Calu3 (cell line): ENCODE measurements around the gene SDHA. TPM values are rescaled to one million over a fixed set of nuclear protein-coding genes. Genes with fewer than 3 reads are reported as not detected.

Experiments
- BruUV-seq: library from RNA; stranded (reverse); fragments of 400-500 nt; replicated peaks from 2 replicates; lab custom pipeline; 2021; lab: Mats Ljungman, UMichigan
- CTCF ChIA-PET: fragments of 300-600 bp; sonication (Branson Sonifier 250); formaldehyde crosslinking; loops from one replicate; lab custom pipeline; 2022; ENCODE audit warnings: antibody characterized with exemption; lab: Charles Lee
- DNase-seq: peaks from one replicate; pipeline ENCODE4 v3.0.0; 2022
- H3K27ac Mint-ChIP-seq: one replicate; pipeline ENCODE4 v1.8.0; 2022; ENCODE audit warnings: mixed read lengths; ENCODE audit not compliant: unreplicated experiment
- H3K27me3 Mint-ChIP-seq: one replicate; pipeline ENCODE4 v1.8.0; 2022; ENCODE audit warnings: mixed read lengths; ENCODE audit not compliant: unreplicated experiment
- H3K36me3 Mint-ChIP-seq: one replicate; pipeline ENCODE4 v1.8.0; 2022; ENCODE audit warnings: mild to moderate bottlenecking, moderate library complexity, mixed read lengths; ENCODE audit not compliant: insufficient read depth, unreplicated experiment
- H3K4me1 Mint-ChIP-seq: one replicate; pipeline ENCODE4 v1.8.0; 2022; ENCODE audit warnings: mild to moderate bottlenecking, low read depth, mixed read lengths; ENCODE audit not compliant: unreplicated experiment
- H3K4me3 Mint-ChIP-seq: one replicate; pipeline ENCODE4 v1.8.0; 2022; ENCODE audit warnings: mild to moderate bottlenecking, low read depth, moderate library complexity, mixed read lengths; ENCODE audit not compliant: unreplicated experiment
- H3K9me3 Mint-ChIP-seq: one replicate; pipeline ENCODE4 v1.8.0; 2022; ENCODE audit warnings: low read depth, mixed read lengths; ENCODE audit not compliant: unreplicated experiment
- intact Hi-C: fragments of 100-400 bp; cut with micrococcal nuclease; formaldehyde crosslinking; loops from one replicate; pipeline ENCODE4 v1.10.0; 2022; ENCODE audit not compliant: unreplicated experiment
- total RNA-seq: library from RNA; stranded (reverse); gene quantifications from 2 replicates; pipeline ENCODE4 v1.2.3, GENCODE V29; 2022
- TF ChIP-seq, protein P1 (sequence below): fragments of 200-600 bp; IDR thresholded peaks from one replicate; pipeline ENCODE4 v1.8.0; 2022; ENCODE audit warnings: antibody characterized with exemption; ENCODE audit not compliant: unreplicated experiment

Gene SDHA
- total RNA-seq, 1 experiment from 2014 or later, result 96.9 TPM

DNA sequence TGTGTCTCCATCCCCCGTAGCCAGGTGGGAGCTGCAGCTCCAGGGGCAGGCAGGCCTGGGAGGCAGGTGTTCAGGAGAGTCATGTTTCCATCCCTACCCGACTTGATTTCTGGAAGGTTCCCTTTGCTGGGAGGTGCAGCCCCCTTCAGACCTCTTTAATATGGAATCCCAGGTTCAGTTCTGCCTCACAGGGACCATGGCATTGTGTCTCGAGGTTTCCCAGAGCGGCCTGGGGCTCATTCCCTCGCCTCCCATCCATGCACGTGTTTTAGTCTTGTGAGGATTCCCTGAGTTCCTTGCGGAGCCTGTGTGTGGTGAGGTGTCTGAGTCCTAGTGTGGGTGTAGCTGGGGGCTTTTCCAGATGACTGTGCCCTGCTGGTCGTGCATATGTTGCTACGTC, 86.9 kb downstream of the SDHA start:
- Mint-ChIP-seq H3K4me3 (no peak overlapping the region), H3K27me3 (no peaks in the 10 kb centered on the region), H3K9me3 (no peaks in the 10 kb centered on the region), H3K27ac (no peak overlapping the region), H3K36me3 (peaks cover 20% of the 10 kb centered on the region), H3K4me1 (peaks cover 17% of the 10 kb centered on the region)
- CTCF ChIA-PET, result no interaction called here
- TF ChIP-seq, protein P1, sequence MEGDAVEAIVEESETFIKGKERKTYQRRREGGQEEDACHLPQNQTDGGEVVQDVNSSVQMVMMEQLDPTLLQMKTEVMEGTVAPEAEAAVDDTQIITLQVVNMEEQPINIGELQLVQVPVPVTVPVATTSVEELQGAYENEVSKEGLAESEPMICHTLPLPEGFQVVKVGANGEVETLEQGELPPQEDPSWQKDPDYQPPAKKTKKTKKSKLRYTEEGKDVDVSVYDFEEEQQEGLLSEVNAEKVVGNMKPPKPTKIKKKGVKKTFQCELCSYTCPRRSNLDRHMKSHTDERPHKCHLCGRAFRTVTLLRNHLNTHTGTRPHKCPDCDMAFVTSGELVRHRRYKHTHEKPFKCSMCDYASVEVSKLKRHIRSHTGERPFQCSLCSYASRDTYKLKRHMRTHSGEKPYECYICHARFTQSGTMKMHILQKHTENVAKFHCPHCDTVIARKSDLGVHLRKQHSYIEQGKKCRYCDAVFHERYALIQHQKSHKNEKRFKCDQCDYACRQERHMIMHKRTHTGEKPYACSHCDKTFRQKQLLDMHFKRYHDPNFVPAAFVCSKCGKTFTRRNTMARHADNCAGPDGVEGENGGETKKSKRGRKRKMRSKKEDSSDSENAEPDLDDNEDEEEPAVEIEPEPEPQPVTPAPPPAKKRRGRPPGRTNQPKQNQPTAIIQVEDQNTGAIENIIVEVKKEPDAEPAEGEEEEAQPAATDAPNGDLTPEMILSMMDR, result no peak
- no peak for DNase-seq
- no TSS peak for BruUV-seq
- intact Hi-C loops, result no loop called here

DNA sequence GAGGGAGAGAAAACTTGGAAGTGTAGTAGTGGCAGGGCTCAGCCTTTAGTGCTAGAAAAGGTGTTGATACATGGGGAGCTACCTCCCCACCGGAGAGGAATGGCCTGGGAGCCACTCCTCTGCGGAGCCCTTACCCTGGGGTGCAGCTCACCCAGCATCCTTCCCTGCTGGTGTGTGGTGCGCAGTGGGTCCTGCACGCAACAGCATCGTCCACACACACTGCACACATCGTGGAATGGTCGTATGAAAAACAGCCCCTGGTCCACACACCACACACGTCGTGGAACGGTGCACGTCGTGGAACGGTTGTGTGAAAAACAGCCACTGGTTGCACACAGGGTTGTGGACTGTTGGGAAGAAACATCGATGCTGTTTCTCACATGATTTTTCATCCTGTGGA, 87.3 kb downstream of the SDHA start:
- intact Hi-C loops, result no loop called here
- TF ChIP-seq, protein P1, result no peak
- Mint-ChIP-seq H3K36me3 (peaks cover 25% of the 10 kb centered on the region), H3K9me3 (no peaks in the 10 kb centered on the region), H3K4me1 (peaks cover 20% of the 10 kb centered on the region), H3K27ac (no peak overlapping the region), H3K4me3 (no peak overlapping the region), H3K27me3 (no peaks in the 10 kb centered on the region)
- BruUV-seq, result no TSS peak
- no peak for DNase-seq
- CTCF ChIA-PET, result no interaction called here

DNA sequence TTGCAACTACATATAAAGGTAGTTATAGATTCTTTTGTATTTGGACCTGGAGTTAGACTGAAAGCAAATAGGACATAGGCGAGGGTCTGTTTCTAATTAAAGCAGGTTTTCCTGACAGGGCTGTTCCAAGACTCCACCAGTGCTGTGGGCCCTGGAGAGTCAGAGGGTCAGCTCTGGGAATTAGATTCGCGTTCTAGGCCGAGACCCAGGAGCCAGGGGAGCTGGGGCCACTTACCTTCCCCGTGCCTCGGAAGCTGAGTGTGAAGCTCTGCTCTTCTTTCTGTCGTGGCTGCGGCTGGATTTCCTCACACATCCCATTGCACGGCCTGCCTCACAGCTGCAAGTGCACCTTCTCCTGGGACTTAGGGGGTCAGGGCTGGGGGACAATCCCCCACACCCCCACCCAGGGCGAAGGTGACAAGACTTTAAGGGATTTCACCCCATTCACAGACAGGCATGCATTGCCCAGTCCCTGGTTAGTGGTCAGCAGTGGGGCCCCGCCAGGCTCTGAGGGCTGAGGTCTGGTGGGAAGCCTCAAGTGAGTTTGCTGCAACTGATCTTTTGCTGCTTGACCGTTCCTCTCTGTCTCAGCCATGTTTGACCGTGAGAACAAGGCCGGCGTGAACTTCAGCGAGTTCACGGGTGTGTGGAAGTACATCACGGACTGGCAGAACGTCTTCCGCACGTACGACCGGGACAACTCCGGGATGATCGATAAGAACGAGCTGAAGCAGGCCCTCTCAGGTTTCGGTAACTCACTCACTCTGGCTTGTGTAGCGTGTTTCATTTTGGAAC, 88.1 kb downstream of the SDHA start:
- no peak overlapping the region for H3K4me3 Mint-ChIP-seq
- H3K27ac Mint-ChIP-seq, result no peak overlapping the region
- DNase-seq, result no peak
- H3K9me3 Mint-ChIP-seq, result no peaks in the 10 kb centered on the region
- peaks cover 28% of the 10 kb centered on the region for H3K36me3 Mint-ChIP-seq
- TF ChIP-seq, protein P1, result no peak
- peaks cover 25% of the 10 kb centered on the region for H3K4me1 Mint-ChIP-seq
- H3K27me3 Mint-ChIP-seq, result no peaks in the 10 kb centered on the region
- CTCF ChIA-PET, result no interaction called here
- intact Hi-C loops, result no loop called here
- BruUV-seq, result no TSS peak

Other genes with a start within 250 kb of the SDHA start
- gene PLEKHG4B, start 126.2 kb upstream of the SDHA start, total RNA-seq, result 1.5 and 1.7 TPM in 2 replicates
- gene LRRC14B, start 26.8 kb upstream of the SDHA start, total RNA-seq, result not detected in 2 replicates
- 7.3 and 7.8 TPM in 2 replicates for gene CCDC127, start 167 bp upstream of the SDHA start, total RNA-seq
- 109 and 127 TPM in 2 replicates for gene PDCD6, start 53.3 kb downstream of the SDHA start, total RNA-seq
- gene AHRR, start 103.4 kb downstream of the SDHA start, total RNA-seq, result 1.3 TPM in 2 replicates
- 63.8 and 69.4 TPM in 2 replicates for gene EXOC3, start 224.9 kb downstream of the SDHA start, total RNA-seq